BLaER1 treated with 17β-estradiol and CSF1 and Interleukin-3, amounts not matched to agents 10 nM and 100 nM (cell line): Measurements from ENCODE around the gene PANX3.
A peak's percentile ranks its signal among the peaks of the same experiment; 100 is the strongest.

Experiments used
- H3K27ac ChIP-seq, 11 experiments: shearing (Covaris generic); formaldehyde crosslinking; 2 replicates each; pipeline ENCODE4 v1.8.1; 2022
- H3K27me3 ChIP-seq, 11 experiments: shearing (Covaris generic); formaldehyde crosslinking; 2 replicates each; pipeline ENCODE4 v1.8.1; 2022
- H3K36me3 ChIP-seq, 11 experiments: shearing (Covaris generic); formaldehyde crosslinking; 2 replicates each; pipeline ENCODE4 v1.8.1; 2022
- H3K4me1 ChIP-seq, 10 experiments: shearing (Covaris generic); formaldehyde crosslinking; 2 replicates each; pipeline ENCODE4 v1.8.1; 2022
- H3K4me2 ChIP-seq, 11 experiments: shearing (Covaris generic); formaldehyde crosslinking; 2 replicates each; pipeline ENCODE4 v1.8.1; 2022
- H3K4me3 ChIP-seq, 10 experiments: shearing (Covaris generic); formaldehyde crosslinking; 2 replicates each; pipeline ENCODE4 v1.8.1; 2022
- H3K9ac ChIP-seq, 11 experiments: shearing (Covaris generic); formaldehyde crosslinking; 2 replicates each; pipeline ENCODE4 v1.8.1; 2022
- H3K9me3 ChIP-seq, 11 experiments: shearing (Covaris generic); formaldehyde crosslinking; replicated peaks in 1 of 11; 2 replicates each; pipeline ENCODE4 v1.8.1; 2022
- H4K20me1 ChIP-seq, 11 experiments: shearing (Covaris generic); formaldehyde crosslinking; 2 replicates each; pipeline ENCODE4 v1.8.1; 2022
- Cebpa-rat ChIP-seq, 11 experiments: shearing (Covaris generic); IDR thresholded peaks; 2 replicates each; pipeline ENCODE4 v1.8.1; 2022

Gene PANX3

GRCh38 chr11:124662106-124662505, 50.9 kb downstream of the PANX3 start:
- Histone ChIP-seq H3K27ac (no peak overlapping the region), H3K4me2 (no peak overlapping the region), H3K4me1 (peaks cover 0 to 9% (median 0%) of the 10 kb centered on the region in 10 experiments; a peak in 5 of 20 replicates), H3K9ac (no peak overlapping the region), H3K36me3 (peaks cover 0 to 69% (median 0%) of the 10 kb centered on the region in 11 experiments; a peak in 5 of 22 replicates), H3K27me3 (no peaks in the 10 kb centered on the region), H4K20me1 (no peaks in the 10 kb centered on the region; a peak in 1 of 22 replicates), H3K9me3 (no peaks in the 10 kb centered on the region), H3K4me3 (no peak overlapping the region)
- TF ChIP-seq Cebpa-rat (IDR thresholded peaks at IDR 0.05) = no peak

GRCh38 chr11:124663861-124664260, 52.6 kb downstream of the PANX3 start:
- Histone ChIP-seq H3K27me3 (no peaks in the 10 kb centered on the region), H3K4me2 (no peak overlapping the region), H3K36me3 (peaks cover 0 to 67% (median 0%) of the 10 kb centered on the region in 11 experiments; a peak in 5 of 22 replicates), H3K4me1 (no peaks in the 10 kb centered on the region), H3K4me3 (no peak overlapping the region), H3K27ac (no peak overlapping the region), H3K9me3 (no peaks in the 10 kb centered on the region), H4K20me1 (peaks cover 0 to 2% (median 0%) of the 10 kb centered on the region in 11 experiments; a peak in 1 of 22 replicates), H3K9ac (no peak overlapping the region)
- no peak for TF ChIP-seq Cebpa-rat (IDR thresholded peaks at IDR 0.05)

GRCh38 chr11:124667601-124668000, 56.4 kb downstream of the PANX3 start:
- TF ChIP-seq Cebpa-rat (IDR thresholded peaks at IDR 0.05) = no peak
- Histone ChIP-seq H3K27ac (no peak overlapping the region), H3K4me2 (no peak overlapping the region), H3K27me3 (no peaks in the 10 kb centered on the region), H3K36me3 (peaks cover 0 to 50% (median 0%) of the 10 kb centered on the region in 11 experiments; a peak in 4 of 22 replicates), H3K9me3 (no peaks in the 10 kb centered on the region), H3K9ac (no peak overlapping the region; a peak in 1 of 22 replicates), H3K4me3 (no peak overlapping the region), H4K20me1 (peaks cover 0 to 4% (median 0%) of the 10 kb centered on the region in 11 experiments; a peak in 1 of 22 replicates), H3K4me1 (peaks cover 19 to 36% (median 34%) of the 10 kb centered on the region in 10 experiments)

GRCh38 chr11:124669193-124669592, 58.0 kb downstream of the PANX3 start:
- Histone ChIP-seq H3K36me3 (peaks cover 0 to 39% (median 0%) of the 10 kb centered on the region in 11 experiments; a peak in 4 of 22 replicates), H3K4me2 (peak overlapping the region in 10 of 11 experiments; percentile 32 to 96 (median 74); a peak in 18 of 22 replicates), H3K4me3 (no peak overlapping the region), H3K9ac (no peak overlapping the region), H3K9me3 (no peaks in the 10 kb centered on the region), H4K20me1 (peaks cover 0 to 4% (median 0%) of the 10 kb centered on the region in 11 experiments; a peak in 1 of 22 replicates), H3K4me1 (peaks cover 26 to 46% (median 44%) of the 10 kb centered on the region in 10 experiments), H3K27ac (no peak overlapping the region), H3K27me3 (no peaks in the 10 kb centered on the region)
- no peak for TF ChIP-seq Cebpa-rat (IDR thresholded peaks at IDR 0.05)
